Gastrocnemius medialis (tissue), 4 donors: ENCODE data around the gene FGFBP1. TPM values are rescaled to one million over a fixed set of nuclear protein-coding genes. Genes with fewer than 3 reads are reported as not detected.

Experiments used
- ATAC-seq, 2 donors: fragments of 150-250 bp; one replicate each; pipeline ENCODE4 v1.9.1; 2016
- DNase-seq, 2 donors: peaks; one replicate each; pipeline ENCODE4 v3.0.0-alpha.2; 2019
- H3K27ac ChIP-seq, 4 donors: fragments of 200-600 bp; sonication (generic); 1 replicate in 1 of 4; 2 replicates in 3 of 4; pipeline ENCODE4 v1.5.1; 2016 to 2018; ENCODE audit warnings: mild to moderate bottlenecking in 2 of 4, moderate library complexity in 1 of 4
- H3K27me3 ChIP-seq, 3 donors: fragments of 200-600 bp; sonication (generic) in 2 of 3; 1 replicate in 1 of 3; 2 replicates in 2 of 3; pipeline versions ENCODE4 v1.5.1 to v1.6.0; 2016 to 2019; ENCODE audit warnings: mild to moderate bottlenecking in 1 of 3, moderate library complexity in 1 of 3
- H3K36me3 ChIP-seq, 2 donors: fragments of 200-600 bp; sonication (generic) in 1 of 2; one replicate each; pipeline ENCODE4 v1.5.1; 2017 to 2018
- H3K4me1 ChIP-seq, 2 donors: fragments of 200-600 bp; sonication (generic) in 1 of 2; one replicate each; pipeline ENCODE4 v1.5.1; 2016 to 2017; ENCODE audit warnings: mild to moderate bottlenecking in 2 of 2
- H3K4me3 ChIP-seq, 4 donors: fragments of 200-600 bp; sonication (generic) in 3 of 4; 1 replicate in 1 of 4; 2 replicates in 3 of 4; pipeline ENCODE4 v1.5.1; 2016 to 2019; ENCODE audit warnings: mild to moderate bottlenecking in 2 of 4
- H3K9me3 ChIP-seq, 3 donors: fragments of 200-600 bp; sonication (generic) in 2 of 3; 1 replicate in 1 of 3; 2 replicates in 2 of 3; pipeline ENCODE4 v1.5.1; 2016 to 2019
- POLR2A ChIP-seq, 2 donors: fragments of 450-650 bp; IDR thresholded peaks; one replicate each; pipeline ENCODE4 v1.6.1; 2017; ENCODE audit warnings: antibody characterized with exemption in 2 of 2, mild to moderate bottlenecking in 2 of 2, moderate library complexity in 2 of 2
- in situ Hi-C, 4 donors: fragments of 200-750 bp; cut with MboI; loops; one replicate each; pipeline versions ENCODE4 v1.15.0 to v1.8.0; 2017; ENCODE audit warnings: low sequenced_read_pairs in 4 of 4
- intact Hi-C: fragments of 100-400 bp; cut with DNase I; formaldehyde crosslinking; loops from one replicate; pipeline ENCODE4 v1.15.1; 2023; ENCODE audit warnings: low total_unique reads
- total RNA-seq, 4 donors: library from RNA; depleted of rRNA; stranded (reverse); fragments of >200 nt; gene quantifications; one replicate each; pipeline versions ENCODE4 v1.1.0 to v1.2.3, GENCODE V29; 2016
- TF ChIP-seq, protein P1 (sequence below), 5 experiments: fragments of 450-650 bp in 3 of 5; fragments of 200-600 bp in 2 of 5; sonication (generic) in 2 of 5; IDR thresholded peaks in 4 of 5; conservative IDR thresholded peaks in 1 of 5; 1 replicate in 4 of 5; 2 replicates in 1 of 5; pipeline ENCODE4 v1.5.1; 2016 to 2019; ENCODE audit warnings: antibody characterized with exemption in 5 of 5, mild to moderate bottlenecking in 3 of 5, moderate library complexity in 3 of 5

Gene FGFBP1
- total RNA-seq, 4 donors from 2014 or later, result not detected

GRCh38 chr4:15910155-15910940 lies 28.2 kb downstream of the FGFBP1 start:
- DNase-seq (no peak), ATAC-seq (no peak)
- intact Hi-C loops (no loop called here), in situ Hi-C loops (no loop called here)
- TF ChIP-seq, protein P1, sequence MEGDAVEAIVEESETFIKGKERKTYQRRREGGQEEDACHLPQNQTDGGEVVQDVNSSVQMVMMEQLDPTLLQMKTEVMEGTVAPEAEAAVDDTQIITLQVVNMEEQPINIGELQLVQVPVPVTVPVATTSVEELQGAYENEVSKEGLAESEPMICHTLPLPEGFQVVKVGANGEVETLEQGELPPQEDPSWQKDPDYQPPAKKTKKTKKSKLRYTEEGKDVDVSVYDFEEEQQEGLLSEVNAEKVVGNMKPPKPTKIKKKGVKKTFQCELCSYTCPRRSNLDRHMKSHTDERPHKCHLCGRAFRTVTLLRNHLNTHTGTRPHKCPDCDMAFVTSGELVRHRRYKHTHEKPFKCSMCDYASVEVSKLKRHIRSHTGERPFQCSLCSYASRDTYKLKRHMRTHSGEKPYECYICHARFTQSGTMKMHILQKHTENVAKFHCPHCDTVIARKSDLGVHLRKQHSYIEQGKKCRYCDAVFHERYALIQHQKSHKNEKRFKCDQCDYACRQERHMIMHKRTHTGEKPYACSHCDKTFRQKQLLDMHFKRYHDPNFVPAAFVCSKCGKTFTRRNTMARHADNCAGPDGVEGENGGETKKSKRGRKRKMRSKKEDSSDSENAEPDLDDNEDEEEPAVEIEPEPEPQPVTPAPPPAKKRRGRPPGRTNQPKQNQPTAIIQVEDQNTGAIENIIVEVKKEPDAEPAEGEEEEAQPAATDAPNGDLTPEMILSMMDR (IDR thresholded peaks at IDR 0.05 in 4 of 5, conservative IDR thresholded peaks at IDR 0.05 in 1 of 5), result no peak
- no peak for TF ChIP-seq POLR2A (IDR thresholded peaks at IDR 0.05)
- Histone ChIP-seq H3K9me3 (no peaks in the 10 kb centered on the region), H3K27ac (no peak overlapping the region), H3K4me1 (no peaks in the 10 kb centered on the region), H3K4me3 (no peak overlapping the region), H3K27me3 (no peaks in the 10 kb centered on the region), H3K36me3 (no peaks in the 10 kb centered on the region)

GRCh38 chr4:15907430-15907829 lies 31.1 kb downstream of the FGFBP1 start:
- H3K9me3 ChIP-seq, result no peaks in the 10 kb centered on the region
- DNase-seq (no peak), ATAC-seq (no peak)
- H3K36me3 ChIP-seq, result no peaks in the 10 kb centered on the region
- in situ Hi-C loops, result no loop called here
- intact Hi-C loops, result no loop called here
- H3K4me1 ChIP-seq, result no peaks in the 10 kb centered on the region
- no peaks in the 10 kb centered on the region for H3K27me3 ChIP-seq
- TF ChIP-seq, protein P1 (IDR thresholded peaks at IDR 0.05 in 4 of 5, conservative IDR thresholded peaks at IDR 0.05 in 1 of 5), result no peak
- TF ChIP-seq POLR2A (IDR thresholded peaks at IDR 0.05), result no peak
- no peak overlapping the region for H3K4me3 ChIP-seq
- H3K27ac ChIP-seq, result no peak overlapping the region

GRCh38 chr4:15906020-15906443 lies 32.5 kb downstream of the FGFBP1 start:
- TF ChIP-seq, protein P1 (IDR thresholded peaks at IDR 0.05 in 4 of 5, conservative IDR thresholded peaks at IDR 0.05 in 1 of 5), result no peak
- no peak for TF ChIP-seq POLR2A (IDR thresholded peaks at IDR 0.05)
- in situ Hi-C loops (no loop called here), intact Hi-C loops (no loop called here)
- Histone ChIP-seq H3K27ac (no peak overlapping the region), H3K4me3 (no peak overlapping the region), H3K36me3 (no peaks in the 10 kb centered on the region), H3K27me3 (no peaks in the 10 kb centered on the region), H3K9me3 (no peaks in the 10 kb centered on the region), H3K4me1 (no peaks in the 10 kb centered on the region)
- ATAC-seq (no peak), DNase-seq (no peak)

GRCh38 chr4:15902746-15903145 lies 35.8 kb downstream of the FGFBP1 start:
- no peak overlapping the region for H3K4me3 ChIP-seq
- in situ Hi-C loops, result no loop called here
- no peaks in the 10 kb centered on the region for H3K4me1 ChIP-seq
- intact Hi-C loops, result no loop called here
- DNase-seq (no peak), ATAC-seq (no peak)
- no peak overlapping the region for H3K27ac ChIP-seq
- no peaks in the 10 kb centered on the region for H3K36me3 ChIP-seq
- H3K9me3 ChIP-seq, result no peaks in the 10 kb centered on the region
- H3K27me3 ChIP-seq, result no peaks in the 10 kb centered on the region
- TF ChIP-seq, protein P1 (IDR thresholded peaks at IDR 0.05 in 4 of 5, conservative IDR thresholded peaks at IDR 0.05 in 1 of 5), result no peak
- TF ChIP-seq POLR2A (IDR thresholded peaks at IDR 0.05), result no peak
